ENCODE results near the gene JAK1. TPM values are rescaled to one million over a fixed set of nuclear protein-coding genes. Genes with fewer than 3 reads are reported as not detected.

Gene JAK1
- total RNA-seq, 1 experiment from 2014 or later: 73.1 TPM

DNA sequence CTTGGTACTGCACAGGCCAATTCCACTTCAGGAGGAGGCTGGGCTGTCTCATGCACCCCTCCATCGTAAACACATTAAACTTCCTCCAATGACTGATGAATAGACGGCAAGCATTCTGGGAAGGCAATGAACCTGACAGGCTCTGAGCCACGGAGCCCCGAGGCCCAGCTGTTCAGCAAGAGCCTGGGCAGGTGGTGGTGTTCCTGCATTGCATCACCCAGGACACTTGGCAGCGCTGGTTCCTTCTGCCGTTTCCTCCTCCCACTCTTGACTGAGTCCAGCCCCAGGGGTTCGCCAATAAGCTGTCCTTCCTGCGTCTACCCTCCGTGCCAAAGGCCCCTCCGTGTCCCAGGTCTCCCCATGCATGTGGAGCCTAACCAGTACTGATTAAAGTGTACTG, 109.8 kb downstream of the JAK1 start:
- TF ChIP-seq, protein P1, sequence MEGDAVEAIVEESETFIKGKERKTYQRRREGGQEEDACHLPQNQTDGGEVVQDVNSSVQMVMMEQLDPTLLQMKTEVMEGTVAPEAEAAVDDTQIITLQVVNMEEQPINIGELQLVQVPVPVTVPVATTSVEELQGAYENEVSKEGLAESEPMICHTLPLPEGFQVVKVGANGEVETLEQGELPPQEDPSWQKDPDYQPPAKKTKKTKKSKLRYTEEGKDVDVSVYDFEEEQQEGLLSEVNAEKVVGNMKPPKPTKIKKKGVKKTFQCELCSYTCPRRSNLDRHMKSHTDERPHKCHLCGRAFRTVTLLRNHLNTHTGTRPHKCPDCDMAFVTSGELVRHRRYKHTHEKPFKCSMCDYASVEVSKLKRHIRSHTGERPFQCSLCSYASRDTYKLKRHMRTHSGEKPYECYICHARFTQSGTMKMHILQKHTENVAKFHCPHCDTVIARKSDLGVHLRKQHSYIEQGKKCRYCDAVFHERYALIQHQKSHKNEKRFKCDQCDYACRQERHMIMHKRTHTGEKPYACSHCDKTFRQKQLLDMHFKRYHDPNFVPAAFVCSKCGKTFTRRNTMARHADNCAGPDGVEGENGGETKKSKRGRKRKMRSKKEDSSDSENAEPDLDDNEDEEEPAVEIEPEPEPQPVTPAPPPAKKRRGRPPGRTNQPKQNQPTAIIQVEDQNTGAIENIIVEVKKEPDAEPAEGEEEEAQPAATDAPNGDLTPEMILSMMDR (IDR thresholded peaks at IDR 0.05; ENCODE audit: unreplicated experiment): no peak
- no TSS peak for BruUV-seq (replicated peaks)
- CTCF ChIA-PET: interaction anchor here (0.6 to 1.3 kb wide), 5 partner anchors 10 to 350 kb away, joined by 3 to 5 read pairs (median 3); no protein-coding TSS in a partner anchor
- POLR2A ChIA-PET: interaction anchor here (1.0 to 2.1 kb wide), 3 partner anchors 21 to 209 kb away, joined by 3 to 6 read pairs (median 4); no protein-coding TSS in a partner anchor
- Mint-ChIP-seq H3K9me3 (ENCODE audit: unreplicated experiment) (no peaks in the 10 kb centered on the region), H3K4me1 (ENCODE audit: insufficient read depth, unreplicated experiment) (peaks cover 5% of the 10 kb centered on the region), H3K4me3 (ENCODE audit: unreplicated experiment) (no peak overlapping the region), H3K27me3 (ENCODE audit: insufficient read depth, unreplicated experiment) (no peaks in the 10 kb centered on the region), H3K27ac (ENCODE audit: low read depth, unreplicated experiment) (peak overlapping the region; percentile 54), H3K36me3 (ENCODE audit: insufficient read depth, unreplicated experiment) (peaks cover 66% of the 10 kb centered on the region)
- intact Hi-C loops (cut with micrococcal nuclease): loop anchor here (1.0 kb wide), 1 partner anchor 109 kb away; no protein-coding TSS in a partner anchor
- DNase-seq (ENCODE audit: unreplicated experiment): peak; percentile 49

GRCh38 chr1:64855557-64855956, 110.8 kb downstream of the JAK1 start:
- TF ChIP-seq, protein P1 (IDR thresholded peaks at IDR 0.05; ENCODE audit: unreplicated experiment): no peak
- intact Hi-C loops (cut with micrococcal nuclease): no loop called here
- DNase-seq (ENCODE audit: unreplicated experiment): no peak
- H3K4me3 Mint-ChIP-seq (ENCODE audit: unreplicated experiment): no peak overlapping the region
- H3K36me3 Mint-ChIP-seq (ENCODE audit: insufficient read depth, unreplicated experiment): peaks cover 63% of the 10 kb centered on the region
- no TSS peak for BruUV-seq (replicated peaks)
- peaks cover 5% of the 10 kb centered on the region for H3K4me1 Mint-ChIP-seq (ENCODE audit: insufficient read depth, unreplicated experiment)
- CTCF ChIA-PET: interaction anchor here (0.5 to 1.3 kb wide), 2 partner anchors 9 to 1275 kb away, joined by 3 to 5 read pairs; no protein-coding TSS in a partner anchor
- POLR2A ChIA-PET: interaction anchor here (0.5 to 2.1 kb wide), 3 partner anchors 22 to 210 kb away, joined by 3 to 6 read pairs (median 4); no protein-coding TSS in a partner anchor
- no peaks in the 10 kb centered on the region for H3K9me3 Mint-ChIP-seq (ENCODE audit: unreplicated experiment)
- H3K27ac Mint-ChIP-seq (ENCODE audit: low read depth, unreplicated experiment): no peak overlapping the region
- no peaks in the 10 kb centered on the region for H3K27me3 Mint-ChIP-seq (ENCODE audit: insufficient read depth, unreplicated experiment)

- H3K27ac Mint-ChIP-seq (ENCODE audit: low read depth, unreplicated experiment): no peak overlapping the region
Measured at GRCh38 chr1:64854674-64855073, 111.7 kb downstream of the JAK1 start.

GRCh38 chr1:64851664-64852063, 114.7 kb downstream of the JAK1 start:
- Mint-ChIP-seq H3K4me3 (ENCODE audit: unreplicated experiment) (no peak overlapping the region), H3K27me3 (ENCODE audit: insufficient read depth, unreplicated experiment) (no peaks in the 10 kb centered on the region), H3K36me3 (ENCODE audit: insufficient read depth, unreplicated experiment) (peaks cover 68% of the 10 kb centered on the region), H3K9me3 (ENCODE audit: unreplicated experiment) (no peaks in the 10 kb centered on the region), H3K27ac (ENCODE audit: low read depth, unreplicated experiment) (no peak overlapping the region), H3K4me1 (ENCODE audit: insufficient read depth, unreplicated experiment) (peaks cover 3% of the 10 kb centered on the region)
- intact Hi-C loops (cut with micrococcal nuclease): no loop called here
- POLR2A ChIA-PET: no interaction called here
- DNase-seq (ENCODE audit: unreplicated experiment): no peak
- CTCF ChIA-PET: interaction anchor here (0.6 to 0.7 kb wide), 2 partner anchors 101 to 835 kb away, joined by 3 read pairs; no protein-coding TSS in a partner anchor
- TF ChIP-seq, protein P1 (IDR thresholded peaks at IDR 0.05; ENCODE audit: unreplicated experiment): no peak
- BruUV-seq (replicated peaks): no TSS peak

More at GRCh38 chr1:64854674-64855073, 111.7 kb downstream of the JAK1 start:
- Mint-ChIP-seq H3K36me3 (ENCODE audit: insufficient read depth, unreplicated experiment) (peaks cover 64% of the 10 kb centered on the region), H3K4me1 (ENCODE audit: insufficient read depth, unreplicated experiment) (peaks cover 5% of the 10 kb centered on the region), H3K27me3 (ENCODE audit: insufficient read depth, unreplicated experiment) (no peaks in the 10 kb centered on the region), H3K9me3 (ENCODE audit: unreplicated experiment) (no peaks in the 10 kb centered on the region), H3K4me3 (ENCODE audit: unreplicated experiment) (no peak overlapping the region)
- intact Hi-C loops (cut with micrococcal nuclease): no loop called here
- ChIA-PET CTCF (interaction anchor here (0.5 to 0.6 kb wide), 2 partner anchors 23 to 1274 kb away, joined by 3 read pairs; no protein-coding TSS in a partner anchor), POLR2A (interaction anchor here (0.7 to 2.1 kb wide), 2 partner anchors 23 to 192 kb away, joined by 3 to 6 read pairs; no protein-coding TSS in a partner anchor)
- BruUV-seq (replicated peaks): no TSS peak
- TF ChIP-seq, protein P1 (IDR thresholded peaks at IDR 0.05; ENCODE audit: unreplicated experiment): no peak
- DNase-seq (ENCODE audit: unreplicated experiment): no peak

Data from MCF 10A (cell line).